ES-I3 (cell line): ENCODE data around the gene PHEX.

ENCODE experiments used
- H3K36me3 ChIP-seq: 2 replicates; pipeline ENCODE4 v1.6.1; 2013; ENCODE audit warnings: mild to moderate bottlenecking, low read length, control low read depth, moderate library complexity; ENCODE audit not compliant: insufficient read depth
- H3K4me1 ChIP-seq: 2 replicates; pipeline ENCODE4 v1.6.1; 2013; ENCODE audit warnings: mild to moderate bottlenecking, control low read depth, low read length; ENCODE audit not compliant: insufficient read depth
- H3K9ac ChIP-seq: 2 replicates; pipeline ENCODE4 v1.6.1; 2013; ENCODE audit warnings: low read depth, mild to moderate bottlenecking, low read length, moderate library complexity
- H3K9me3 ChIP-seq: 2 replicates; pipeline ENCODE4 v1.6.1; 2013; ENCODE audit warnings: mild to moderate bottlenecking, low read length, moderate library complexity; ENCODE audit not compliant: control insufficient read depth, insufficient read depth

The PHEX gene

DNA sequence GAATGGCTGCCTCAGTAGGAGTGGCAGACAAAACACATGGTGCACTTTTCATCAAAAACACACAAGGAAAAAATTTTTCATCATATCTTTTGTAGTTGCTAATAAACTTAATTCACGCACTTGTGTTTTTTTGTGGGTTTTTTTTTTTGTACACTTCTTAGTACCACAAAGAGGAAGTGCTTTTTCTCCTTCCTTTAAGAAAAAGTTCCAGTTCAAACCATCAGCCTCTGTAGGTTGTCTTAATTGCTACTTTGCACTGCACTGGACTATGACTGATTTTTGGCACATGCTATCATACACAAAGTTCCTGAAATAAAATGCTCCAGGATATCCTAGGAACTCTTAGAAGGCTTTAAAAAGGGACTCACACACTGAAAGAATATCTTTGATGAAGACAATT, at the start of gene PHEX:
Gene PHEX, plus strand, starts transcription at position 242 of the 400 bp plus-strand sequence. CDS start 681 bp downstream, outside the sequence.
- Histone ChIP-seq H3K36me3 (no peaks in the 10 kb centered on the region), H3K9me3 (no peaks in the 10 kb centered on the region), H3K9ac (no peak within 1 kb of the TSS), H3K4me1 (peaks cover 13% of the 10 kb centered on the region)

DNA sequence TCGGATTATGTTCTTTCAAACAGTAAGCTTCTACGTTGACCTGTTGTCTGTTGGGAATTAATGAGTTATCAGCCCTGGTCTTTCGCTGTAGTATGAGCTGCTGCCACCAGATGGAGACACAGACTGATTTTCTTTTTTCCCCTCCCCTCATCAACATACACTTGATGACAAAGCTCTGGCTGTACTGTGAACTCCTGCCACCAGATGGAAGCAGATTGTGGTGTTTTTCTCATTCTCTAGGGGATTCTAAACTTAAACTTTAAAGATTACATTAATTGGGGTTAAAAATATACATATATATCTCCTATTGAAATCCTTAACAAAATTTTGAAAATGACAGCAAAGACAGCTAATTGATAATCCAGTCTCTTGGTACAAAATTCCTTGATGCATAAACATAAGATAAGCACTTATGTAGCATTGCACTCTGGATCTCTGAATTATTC, 46.8 kb upstream of the PHEX start:
- peaks cover 30% of the 10 kb centered on the region for H3K36me3 ChIP-seq
- H3K9ac ChIP-seq = no peak overlapping the region
- no peaks in the 10 kb centered on the region for H3K4me1 ChIP-seq
- no peaks in the 10 kb centered on the region for H3K9me3 ChIP-seq

DNA sequence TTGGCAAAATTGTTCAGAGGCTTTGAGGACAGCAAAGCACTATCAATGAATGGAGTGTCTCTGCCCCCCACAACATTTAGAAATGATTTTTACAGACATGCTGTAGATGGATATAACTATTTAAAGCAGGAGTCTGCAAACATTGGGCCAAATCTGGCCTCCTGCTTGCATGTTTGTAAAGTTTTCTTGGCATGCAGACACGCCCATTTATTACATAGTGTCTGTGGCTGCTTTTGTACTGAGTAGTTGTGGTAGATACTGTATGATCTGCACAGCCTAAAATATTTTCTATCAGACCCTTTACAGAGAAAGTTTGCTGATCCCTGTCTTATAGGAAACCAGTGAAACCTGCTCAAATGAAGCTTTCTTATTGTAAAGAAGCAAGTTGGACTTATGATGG, 45.5 kb upstream of the PHEX start:
- no peak overlapping the region for H3K9ac ChIP-seq
- peaks cover 38% of the 10 kb centered on the region for H3K36me3 ChIP-seq

DNA sequence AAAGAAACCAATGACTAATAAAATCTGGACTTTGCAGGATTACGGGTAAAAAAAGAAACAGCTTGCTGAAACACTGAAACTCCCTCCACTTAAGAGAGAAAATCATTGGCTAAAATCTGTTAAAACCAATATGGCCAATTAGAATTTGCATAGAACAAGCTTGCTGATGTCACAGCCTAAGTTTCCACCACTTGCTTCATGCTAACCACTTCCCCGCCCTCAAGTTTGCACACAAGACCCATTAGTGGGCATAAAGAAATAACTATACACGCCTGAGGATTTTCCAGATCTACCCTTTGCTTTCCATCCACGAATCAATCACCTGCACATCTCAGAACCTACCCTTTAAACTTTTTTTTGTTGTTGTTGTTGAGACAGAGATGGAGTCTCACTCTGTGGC, 42.7 kb upstream of the PHEX start:
- peaks cover 48% of the 10 kb centered on the region for H3K36me3 ChIP-seq

More for the DNA sequence above, 45.5 kb upstream of the PHEX start:
- Histone ChIP-seq H3K4me1 (no peaks in the 10 kb centered on the region), H3K9me3 (no peaks in the 10 kb centered on the region)

DNA sequence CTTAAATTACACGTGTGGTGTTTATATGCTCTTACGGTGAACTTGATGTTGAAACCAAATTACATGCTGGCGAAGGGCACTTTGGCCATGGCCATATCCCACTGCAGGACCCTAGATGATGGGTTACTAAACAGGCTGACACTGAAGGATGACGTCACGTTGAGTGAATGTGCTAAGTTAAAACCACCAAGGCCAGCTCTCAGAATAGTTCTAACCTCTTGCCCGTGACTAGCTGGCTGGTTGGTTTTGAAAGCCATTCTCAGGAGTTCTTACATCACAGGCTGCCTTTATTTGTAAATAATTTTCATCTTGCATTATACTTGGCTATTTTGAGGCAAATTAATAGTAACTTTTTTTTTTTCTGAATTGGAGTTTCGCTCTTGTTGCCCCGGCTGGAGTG, 41.3 kb upstream of the PHEX start:
- Histone ChIP-seq H3K36me3 (peaks cover 48% of the 10 kb centered on the region), H3K9ac (no peak overlapping the region)

More for the DNA sequence above, 42.7 kb upstream of the PHEX start:
- H3K9me3 ChIP-seq = no peaks in the 10 kb centered on the region
- no peaks in the 10 kb centered on the region for H3K4me1 ChIP-seq
- H3K9ac ChIP-seq = no peak overlapping the region

DNA sequence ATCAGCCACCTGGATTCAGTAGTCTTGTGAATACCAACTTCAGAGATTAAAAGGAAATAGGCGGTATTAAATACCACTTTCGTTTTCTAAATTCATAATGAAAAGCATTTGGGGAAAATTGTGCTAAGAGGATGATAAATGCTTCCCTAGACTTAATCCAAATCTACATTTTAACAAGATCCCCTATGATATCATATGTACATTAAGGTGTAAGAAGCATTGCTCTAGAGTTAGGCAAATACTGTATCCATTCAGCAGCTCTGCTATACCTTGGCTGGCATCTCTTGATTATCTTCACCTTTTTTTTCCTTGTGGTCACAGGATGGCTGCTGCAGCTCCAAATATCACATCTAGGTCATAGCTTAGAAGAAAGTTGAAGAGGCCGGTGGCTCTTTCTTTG, 40.6 kb upstream of the PHEX start:
- H3K9me3 ChIP-seq = no peaks in the 10 kb centered on the region
- peaks cover 43% of the 10 kb centered on the region for H3K36me3 ChIP-seq
- no peaks in the 10 kb centered on the region for H3K4me1 ChIP-seq
- H3K9ac ChIP-seq = no peak overlapping the region

More for the DNA sequence above, 41.3 kb upstream of the PHEX start:
- Histone ChIP-seq H3K9me3 (no peaks in the 10 kb centered on the region), H3K4me1 (no peaks in the 10 kb centered on the region)

DNA sequence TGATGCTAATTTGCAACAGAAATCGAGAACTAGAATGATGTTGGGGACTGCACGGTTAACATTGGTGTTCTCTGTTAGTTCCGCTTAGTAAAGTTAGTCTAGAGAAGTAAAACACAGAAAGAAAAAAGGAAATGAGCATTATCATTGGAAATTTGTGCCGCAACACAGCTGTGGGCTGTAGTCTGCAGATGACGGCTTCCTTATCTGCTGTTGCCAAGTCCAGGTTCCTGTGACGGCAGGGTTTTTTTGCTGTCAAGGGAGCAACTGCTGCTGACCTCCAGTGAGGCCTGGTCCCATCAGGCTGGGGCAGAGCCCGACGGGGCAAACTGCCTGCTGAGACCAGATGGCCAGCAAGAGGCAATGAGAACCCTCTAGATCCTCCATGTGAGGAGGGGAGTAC, 38.9 kb upstream of the PHEX start:
- Histone ChIP-seq H3K9me3 (no peaks in the 10 kb centered on the region), H3K9ac (no peak overlapping the region), H3K36me3 (peaks cover 34% of the 10 kb centered on the region), H3K4me1 (no peaks in the 10 kb centered on the region)

DNA sequence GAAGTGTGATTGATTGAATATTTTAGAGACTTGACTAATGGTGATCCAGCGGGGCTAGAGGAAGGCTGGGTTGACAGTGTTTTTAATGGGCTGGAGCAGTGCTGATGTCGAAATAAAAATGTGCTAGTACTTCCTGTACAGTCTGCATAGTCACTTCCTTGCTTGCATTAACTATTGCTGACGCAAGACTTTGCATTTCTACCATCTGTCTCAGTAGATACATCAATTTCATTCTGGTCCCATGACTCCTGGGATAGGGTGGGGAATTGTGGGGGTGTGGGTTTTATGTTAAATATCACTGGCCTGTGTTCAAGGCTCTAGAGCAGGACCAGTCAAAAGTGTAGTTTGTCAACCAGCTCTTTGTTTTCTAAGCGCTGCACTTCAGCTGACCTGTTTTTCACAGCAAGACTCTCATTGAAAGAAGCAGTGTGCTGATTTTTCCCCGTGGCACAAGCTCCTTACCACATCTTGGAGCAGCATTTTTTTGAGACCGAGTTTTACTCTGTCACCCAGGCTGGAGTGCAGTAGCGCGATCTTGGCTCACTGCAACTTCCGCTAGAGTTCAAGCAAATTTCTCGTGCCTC, 35.2 kb upstream of the PHEX start:
- Histone ChIP-seq H3K36me3 (peaks cover 20% of the 10 kb centered on the region), H3K9me3 (no peaks in the 10 kb centered on the region), H3K9ac (no peak overlapping the region), H3K4me1 (no peaks in the 10 kb centered on the region)

DNA sequence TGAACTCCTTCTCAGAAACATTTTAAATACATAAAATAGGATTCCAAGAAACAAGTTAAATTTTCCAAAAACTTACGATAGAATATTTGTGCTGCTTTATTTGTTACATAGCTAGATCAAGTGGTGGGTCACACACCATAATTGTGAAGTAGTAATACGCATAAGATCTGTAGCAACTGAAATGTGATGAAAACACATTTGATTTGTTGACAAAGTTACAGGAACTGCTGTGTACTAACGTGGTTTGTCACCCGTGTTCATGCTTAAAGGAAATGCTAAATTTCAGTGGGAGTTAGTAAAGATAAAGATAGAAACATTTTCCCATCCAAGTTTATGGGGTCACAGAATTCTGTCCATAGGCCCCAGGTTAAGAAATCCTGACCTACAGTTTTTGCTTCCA, 34.1 kb upstream of the PHEX start:
- Histone ChIP-seq H3K9me3 (no peaks in the 10 kb centered on the region), H3K4me1 (no peaks in the 10 kb centered on the region), H3K36me3 (peaks cover 12% of the 10 kb centered on the region), H3K9ac (no peak overlapping the region)

DNA sequence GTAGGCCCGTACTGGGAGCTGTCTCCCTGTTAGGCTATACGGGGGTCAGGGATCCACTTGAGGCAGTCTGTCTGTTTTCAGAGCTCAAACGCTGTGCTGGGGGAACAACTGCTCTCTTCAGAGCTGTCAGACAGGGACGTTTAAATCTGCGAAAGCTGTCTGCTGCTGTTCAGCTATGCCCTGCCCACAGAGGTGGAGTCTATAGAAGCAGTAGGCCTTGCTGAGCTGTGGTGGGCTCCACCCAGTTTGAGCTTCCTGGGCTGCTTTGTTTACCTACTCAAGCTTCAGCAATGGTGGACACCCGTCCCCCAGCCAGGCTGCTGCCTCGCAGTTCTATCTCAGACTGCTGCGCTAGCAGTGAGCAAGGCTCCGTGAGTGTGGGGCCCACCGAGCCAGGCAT, 27.3 kb upstream of the PHEX start:
- Histone ChIP-seq H3K36me3 (peaks cover 3% of the 10 kb centered on the region; the same call in 1 of the 2 replicates), H3K4me1 (no peaks in the 10 kb centered on the region), H3K9me3 (no peaks in the 10 kb centered on the region), H3K9ac (no peak overlapping the region)

DNA sequence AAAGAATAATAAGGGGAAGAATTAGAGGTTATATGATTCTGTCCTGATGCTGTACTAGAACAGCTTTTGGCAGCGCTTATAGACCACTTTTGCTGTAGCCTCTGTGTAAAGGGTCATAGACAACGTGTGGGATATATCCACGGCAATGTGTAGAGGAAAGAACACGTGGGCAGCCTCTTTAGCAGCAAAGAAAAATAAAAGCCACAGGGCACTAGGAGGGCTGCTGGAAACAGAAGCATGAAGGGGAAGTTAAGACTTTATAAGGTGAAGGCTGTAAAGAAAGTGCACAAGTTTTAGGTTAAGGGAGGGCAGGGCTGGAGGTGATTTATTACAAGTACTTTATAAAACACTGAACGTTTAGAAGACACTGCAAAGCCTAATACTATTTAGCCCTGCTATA, 20.1 kb upstream of the PHEX start:
- Histone ChIP-seq H3K9me3 (no peaks in the 10 kb centered on the region; the same call in 1 of the 2 replicates), H3K9ac (no peak overlapping the region), H3K36me3 (peaks cover 3% of the 10 kb centered on the region; the same call in 1 of the 2 replicates), H3K4me1 (no peaks in the 10 kb centered on the region)

DNA sequence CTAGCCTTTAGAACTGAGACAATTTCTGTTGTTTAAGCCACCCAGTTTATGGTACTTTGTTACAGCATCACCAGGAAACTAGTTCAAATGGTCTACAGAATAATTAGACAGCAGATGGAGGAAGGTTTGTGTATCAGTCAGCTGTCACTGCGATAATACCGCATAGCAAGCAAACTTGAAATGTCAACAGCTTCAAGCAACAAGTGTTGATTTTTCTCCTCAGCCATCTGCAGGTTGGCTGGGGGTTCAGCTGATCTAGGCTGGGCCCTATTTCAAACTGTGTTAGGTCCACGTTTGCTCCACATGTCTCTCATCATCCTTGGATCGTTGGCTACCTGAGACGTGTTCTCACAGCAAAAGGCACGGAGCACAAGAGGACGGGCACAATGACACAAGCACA, 19.2 kb upstream of the PHEX start:
- H3K4me1 ChIP-seq = no peaks in the 10 kb centered on the region
- H3K9me3 ChIP-seq = no peaks in the 10 kb centered on the region; the same call in 1 of the 2 replicates
- no peak overlapping the region for H3K9ac ChIP-seq
- peaks cover 2% of the 10 kb centered on the region; the same call in 1 of the 2 replicates for H3K36me3 ChIP-seq

DNA sequence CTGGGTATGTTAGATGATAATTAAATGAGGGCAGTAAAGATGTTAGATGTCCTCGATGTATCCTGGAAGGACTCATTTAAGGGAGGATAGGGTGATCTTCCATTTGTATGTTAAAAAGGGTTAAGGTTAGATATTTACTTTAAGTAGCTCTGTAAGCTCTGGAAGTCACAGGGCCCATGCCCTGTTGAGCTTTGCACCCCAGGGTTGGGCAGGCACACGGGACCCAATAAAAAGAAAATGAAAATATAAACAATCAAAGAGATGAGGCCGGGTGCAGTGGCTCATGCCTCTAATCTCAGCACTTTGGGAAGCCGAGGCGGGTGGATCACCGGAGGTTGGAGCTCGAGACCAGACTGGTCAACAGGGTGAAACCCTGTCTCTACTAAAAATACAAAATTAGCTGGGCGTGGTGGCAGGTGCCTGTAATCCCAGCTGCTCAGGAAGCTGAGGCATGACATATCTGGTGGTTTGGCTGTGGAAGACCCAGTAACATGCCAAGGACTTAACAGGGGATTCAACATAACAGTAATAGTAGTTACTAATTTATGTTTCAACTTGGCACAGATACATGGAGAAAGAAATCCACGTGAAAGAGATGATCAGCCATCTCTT, 16.9 kb upstream of the PHEX start:
- Histone ChIP-seq H3K9ac (no peak overlapping the region), H3K9me3 (no peaks in the 10 kb centered on the region; the same call in 1 of the 2 replicates), H3K4me1 (no peaks in the 10 kb centered on the region), H3K36me3 (no peaks in the 10 kb centered on the region)

DNA sequence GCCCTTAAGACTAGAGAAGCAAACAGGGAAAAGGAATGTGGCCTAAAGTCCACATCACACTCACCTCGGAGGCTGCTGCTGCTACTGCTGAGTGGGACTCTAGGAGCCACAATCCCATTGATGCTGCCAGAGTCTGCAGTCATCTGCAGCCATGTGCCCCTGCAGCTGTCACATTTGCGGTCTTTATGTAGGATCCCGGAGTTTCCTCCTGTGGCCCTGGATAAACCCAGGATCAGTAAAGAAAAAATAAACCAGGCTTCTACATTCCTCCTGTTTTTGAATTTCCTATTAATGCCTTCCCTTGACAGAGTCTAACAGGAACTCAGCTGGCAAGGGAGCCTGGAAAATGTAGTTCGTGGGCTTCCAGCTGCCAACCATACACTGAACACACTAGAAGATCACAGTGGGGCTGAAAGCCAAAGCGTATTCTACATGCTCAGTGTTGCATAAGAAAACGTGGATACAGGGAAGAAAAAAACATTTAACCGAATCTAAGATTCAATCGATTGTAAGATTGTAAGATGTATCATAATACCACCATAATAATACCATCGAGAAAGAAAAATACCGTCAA, 10.3 kb upstream of the PHEX start:
- no peaks in the 10 kb centered on the region for H3K36me3 ChIP-seq
- H3K9ac ChIP-seq = no peak overlapping the region
- peaks cover 11% of the 10 kb centered on the region for H3K4me1 ChIP-seq
- no peaks in the 10 kb centered on the region for H3K9me3 ChIP-seq

DNA sequence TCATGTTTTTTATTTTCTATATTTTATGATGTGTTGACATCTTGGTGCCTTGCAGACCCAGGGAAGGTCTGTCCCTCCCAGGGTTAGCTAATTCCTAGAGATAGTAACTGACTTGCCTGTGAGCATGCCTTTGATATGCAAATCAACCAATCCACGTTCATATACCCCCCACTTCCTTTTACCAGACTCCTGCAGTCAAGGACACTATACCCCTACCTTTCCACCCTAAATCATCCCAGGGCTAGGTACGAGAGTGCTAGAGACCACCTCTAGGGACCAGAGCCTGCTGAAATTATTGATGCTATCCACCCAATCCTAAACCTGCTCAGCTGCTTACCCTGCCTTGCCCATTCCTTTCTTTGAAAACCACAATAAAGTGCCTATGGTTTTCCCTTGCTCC, 7.5 kb upstream of the PHEX start:
- Histone ChIP-seq H3K9me3 (no peaks in the 10 kb centered on the region), H3K4me1 (peaks cover 14% of the 10 kb centered on the region), H3K9ac (no peak overlapping the region), H3K36me3 (no peaks in the 10 kb centered on the region)
